GM20431 (cell line): ENCODE results near the gene KCNJ12.
"Not testable (repeated sequence)": the region's sequence is repeated elsewhere in the genome, so short reads cannot be mapped to it uniquely, and the experiment has no call there.

Experiments used
- in situ Hi-C: fragments of 300-500 bp; cut with MseI, MboI; formaldehyde crosslinking; loops from one replicate; pipeline ENCODE4 v1.15.0; 2020; ENCODE audit warnings: low sequenced_read_pairs; ENCODE audit not compliant: unreplicated experiment

KCNJ12 gene

GRCh38 chr17:21404539-21404938, 28.4 kb downstream of the KCNJ12 start:
- in situ Hi-C loops: not testable (repeated sequence)

- in situ Hi-C loops: not testable (repeated sequence)
Measured at GRCh38 chr17:21404956-21405731, 29.0 kb downstream of the KCNJ12 start.

GRCh38 chr17:21405904-21406400, 29.8 kb downstream of the KCNJ12 start:
- in situ Hi-C loops: not testable (repeated sequence)

GRCh38 chr17:21406616-21407404, 30.7 kb downstream of the KCNJ12 start:
- in situ Hi-C loops: not testable (repeated sequence)

GRCh38 chr17:21407752-21408151, 31.6 kb downstream of the KCNJ12 start:
- in situ Hi-C loops: not testable (repeated sequence)

GRCh38 chr17:21408224-21408623, 32.1 kb downstream of the KCNJ12 start:
- in situ Hi-C loops: not testable (repeated sequence)

GRCh38 chr17:21408766-21409300, 32.7 kb downstream of the KCNJ12 start:
- in situ Hi-C loops: not testable (repeated sequence)

- in situ Hi-C loops: not testable (repeated sequence)
Measured at GRCh38 chr17:21409388-21409787, 33.2 kb downstream of the KCNJ12 start.

- in situ Hi-C loops: not testable (repeated sequence)
Measured at GRCh38 chr17:21409971-21410370, 33.8 kb downstream of the KCNJ12 start.

- in situ Hi-C loops: not testable (repeated sequence)
Measured at GRCh38 chr17:21410371-21410770, 34.2 kb downstream of the KCNJ12 start.

GRCh38 chr17:21410906-21411678, 34.9 kb downstream of the KCNJ12 start:
- in situ Hi-C loops: not testable (repeated sequence)

GRCh38 chr17:21411679-21412205, 35.6 kb downstream of the KCNJ12 start:
- in situ Hi-C loops: not testable (repeated sequence)

- in situ Hi-C loops: not testable (repeated sequence)
Measured at GRCh38 chr17:21412207-21412681, 36.1 kb downstream of the KCNJ12 start.

- in situ Hi-C loops: not testable (repeated sequence)
Measured at GRCh38 chr17:21413570-21414279, 37.6 kb downstream of the KCNJ12 start.

GRCh38 chr17:21414616-21415015, 38.5 kb downstream of the KCNJ12 start:
- in situ Hi-C loops: not testable (repeated sequence)

- in situ Hi-C loops: not testable (repeated sequence)
Measured at GRCh38 chr17:21415166-21415990, 39.2 kb downstream of the KCNJ12 start.

- in situ Hi-C loops: not testable (repeated sequence)
Measured at GRCh38 chr17:21416471-21416981, 40.4 kb downstream of the KCNJ12 start.

- in situ Hi-C loops: not testable (repeated sequence)
Measured at GRCh38 chr17:21417349-21417748, 41.2 kb downstream of the KCNJ12 start.
